Measurements from ENCODE around the gene RPS29.

RPS29 gene

GRCh38 chr14:49550286-49551184 lies 35.6 kb downstream of the RPS29 start:
- no peak for DNase-seq (ENCODE audit: low read depth)

GRCh38 chr14:49549881-49550280 lies 36.3 kb downstream of the RPS29 start:
- peak; percentile 14 for DNase-seq (ENCODE audit: low read depth)

GRCh38 chr14:49549446-49549845 lies 36.7 kb downstream of the RPS29 start:
- no peak for DNase-seq (ENCODE audit: low read depth)

- no peak for DNase-seq (ENCODE audit: low read depth)
These were observed 39.4 kb downstream of the RPS29 start for GRCh38 chr14:49546766-49547165.

GRCh38 chr14:49545716-49546115 lies 40.5 kb downstream of the RPS29 start:
- DNase-seq (ENCODE audit: low read depth) = no peak

GRCh38 chr14:49545071-49545470 lies 41.1 kb downstream of the RPS29 start:
- no peak for DNase-seq (ENCODE audit: low read depth)

- no peak for DNase-seq (ENCODE audit: low read depth)
These were observed 45.1 kb downstream of the RPS29 start for GRCh38 chr14:49541049-49541448.

- DNase-seq (ENCODE audit: low read depth) = no peak
These were observed 47.3 kb downstream of the RPS29 start for GRCh38 chr14:49538852-49539251.

All from stromal cell of bone marrow (primary cell).